Left forelimb (tissue), 1 donor: ENCODE data around the gene KLHL11.

ENCODE experiments used
- DNase-seq: peaks from one replicate; pipeline ENCODE4 v3.0.0-alpha.2; 2018; ENCODE audit warnings: low spot score

The KLHL11 gene

DNA sequence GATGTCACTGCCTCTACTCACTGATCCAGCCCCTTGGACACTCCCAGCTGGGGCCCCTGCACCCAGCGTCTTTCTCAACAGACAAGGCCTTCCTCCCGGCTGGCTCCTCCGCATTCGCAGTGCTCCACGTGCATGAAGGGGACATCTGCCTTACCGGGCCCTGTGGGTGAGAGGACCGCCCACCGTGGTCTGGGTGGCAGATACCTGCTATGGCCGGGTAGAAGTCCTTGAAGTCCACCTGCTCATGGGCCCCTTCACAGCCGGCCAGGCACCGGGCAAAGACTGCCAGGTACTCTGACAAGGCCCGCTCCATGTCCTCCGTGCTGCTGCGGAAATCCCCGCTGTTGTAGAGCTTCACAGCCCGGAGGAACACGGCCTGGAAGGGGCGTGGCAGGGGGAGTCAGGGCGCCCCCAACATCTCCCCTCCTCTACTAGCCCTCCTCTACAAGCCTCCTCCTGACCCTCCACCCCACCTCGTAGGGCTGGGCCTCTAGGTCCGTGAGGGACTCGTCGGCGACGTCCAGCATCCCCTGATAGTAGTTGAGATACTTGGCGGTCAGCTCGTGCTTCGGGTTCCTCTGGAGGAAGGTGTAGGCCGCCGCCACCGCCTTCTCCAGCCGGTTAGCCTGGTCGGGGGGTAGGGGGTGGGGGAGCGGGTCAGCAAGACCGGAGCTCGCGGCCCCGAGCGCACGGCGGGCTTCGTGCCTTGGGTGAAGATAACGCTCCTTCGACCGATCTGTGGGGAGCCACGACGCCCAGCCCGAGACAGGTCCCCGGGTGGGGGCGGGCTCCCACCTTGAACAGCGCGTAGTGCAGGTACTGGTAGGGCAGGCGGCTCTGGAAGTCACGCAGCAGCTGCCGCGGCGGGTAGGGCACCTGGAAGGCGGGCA, 54.3 kb downstream of the KLHL11 start:
- DNase-seq: no peak

DNA sequence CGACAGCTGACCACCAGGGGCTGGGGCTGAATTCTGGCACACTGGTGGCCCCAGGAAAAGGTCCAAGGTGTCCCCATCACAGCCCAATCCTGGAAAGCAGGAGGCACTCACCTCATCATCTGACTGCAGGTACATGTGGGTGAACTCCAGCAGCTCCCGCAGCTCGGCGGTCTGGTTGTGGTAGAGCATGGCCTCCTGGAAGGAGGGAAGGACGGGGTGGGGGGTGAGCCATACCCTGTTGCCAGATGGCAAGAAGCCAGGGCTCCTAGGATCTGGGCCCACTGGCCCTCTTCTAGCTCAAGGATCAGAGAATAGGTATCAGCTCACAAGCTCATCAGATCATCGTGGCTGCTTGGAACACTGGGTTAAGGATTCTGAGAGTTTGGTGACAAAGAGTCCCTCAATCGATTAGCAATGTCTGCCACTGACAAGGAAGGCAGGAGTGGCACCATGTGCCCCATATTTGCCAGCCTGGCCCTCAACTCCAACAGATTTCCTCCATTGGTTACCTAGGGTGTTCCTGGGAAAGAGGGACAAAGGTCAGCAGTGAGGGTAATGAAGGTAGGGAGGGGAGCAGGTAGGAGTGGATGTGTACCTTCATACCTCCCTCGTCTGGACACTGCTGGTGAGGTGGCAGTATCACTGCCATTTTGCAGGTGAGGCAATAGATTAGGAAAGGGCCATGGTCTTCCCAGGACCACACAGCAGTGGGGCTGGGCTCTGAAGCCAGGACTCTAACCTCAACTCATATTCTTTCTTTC, 58.4 kb downstream of the KLHL11 start:
- no peak for DNase-seq
